CD14-positive monocyte (primary cell): Measurements from ENCODE around the gene PPP1R2. TPM values are rescaled to one million over a fixed set of nuclear protein-coding genes. Genes with fewer than 3 reads are reported as not detected.

ENCODE experiments used
- DNase-seq, 3 donors: peaks; one replicate each; pipeline ENCODE4 v3.0.0-alpha.2; 2011 to 2022
- H2AFZ ChIP-seq: 2 replicates; pipeline ENCODE4 v1.6.0; 2012; ENCODE audit warnings: mild to moderate bottlenecking, low read depth, low read length, inconsistent platforms; ENCODE audit not compliant: insufficient read depth, poor library complexity, severe bottlenecking
- H3K27ac ChIP-seq, 2 donors: 1 replicate in 1 of 2; 2 replicates in 1 of 2; pipeline ENCODE4 v1.5.1; 2012 to 2013; ENCODE audit warnings: low read length in 2 of 2, control low read depth in 1 of 2, inconsistent platforms in 1 of 2, low read depth in 1 of 2, mild to moderate bottlenecking in 1 of 2
- H3K27me3 ChIP-seq, 2 donors: one replicate each; pipeline versions ENCODE4 v1.6.0 to v1.6.1; 2011 to 2013; ENCODE audit warnings: low read length in 2 of 2; ENCODE audit not compliant: control insufficient read depth in 2 of 2, insufficient read depth in 2 of 2
- H3K36me3 ChIP-seq, 2 donors: replicated peaks in 1 of 2; 1 replicate in 1 of 2; 2 replicates in 1 of 2; pipeline versions ENCODE4 v1.5.1 to v1.6.1; 2012 to 2013; ENCODE audit warnings: low read length in 2 of 2, control low read depth in 1 of 2, inconsistent platforms in 1 of 2, mild to moderate bottlenecking in 1 of 2; ENCODE audit not compliant: insufficient read depth in 2 of 2, control insufficient read depth in 1 of 2
- H3K4me1 ChIP-seq, 2 donors: 1 replicate in 1 of 2; 2 replicates in 1 of 2; pipeline versions ENCODE4 v1.5.1 to v1.6.1; 2012 to 2013; ENCODE audit warnings: low read length in 2 of 2, control low read depth in 1 of 2, inconsistent platforms in 1 of 2, mild to moderate bottlenecking in 1 of 2, moderate library complexity in 1 of 2; ENCODE audit not compliant: insufficient read depth in 2 of 2, control insufficient read depth in 1 of 2
- H3K4me2 ChIP-seq: replicated peaks from 2 replicates; pipeline ENCODE3; 2012; ENCODE audit warnings: low read length, moderate library complexity, mild to moderate bottlenecking; ENCODE audit not compliant: poor library complexity, severe bottlenecking; ENCODE audit errors: extremely low read depth
- H3K4me3 ChIP-seq, 3 experiments: fragments of 200-600 bp in 1 of 3; sonication (generic) in 1 of 3; replicated peaks in 1 of 3; 1 replicate in 2 of 3; 2 replicates in 1 of 3; pipeline ENCODE4 v1.5.1; 2011 to 2013; ENCODE audit warnings: low read length in 3 of 3, mild to moderate bottlenecking in 3 of 3, control low read depth in 2 of 3, low read depth in 2 of 3, inconsistent platforms in 1 of 3, moderate library complexity in 1 of 3
- H3K79me2 ChIP-seq: 2 replicates; pipeline ENCODE4 v1.6.0; 2012; ENCODE audit warnings: mild to moderate bottlenecking, control low read depth, inconsistent platforms, low read length, moderate library complexity; ENCODE audit not compliant: insufficient read depth
- H3K9ac ChIP-seq: 2 replicates; pipeline ENCODE4 v1.6.0; 2017; ENCODE audit warnings: low read length, mild to moderate bottlenecking; ENCODE audit not compliant: insufficient read depth, poor library complexity, severe bottlenecking
- H3K9me3 ChIP-seq, 2 donors: replicated peaks in 1 of 2; 1 replicate in 1 of 2; 2 replicates in 1 of 2; pipeline versions ENCODE4 v1.5.1 to v1.6.1; 2012 to 2013; ENCODE audit warnings: low read length in 2 of 2, control low read depth in 1 of 2; ENCODE audit not compliant: control insufficient read depth in 1 of 2, insufficient read depth in 1 of 2
- H4K20me1 ChIP-seq: 2 replicates; pipeline ENCODE4 v1.6.0; 2012; ENCODE audit warnings: mild to moderate bottlenecking, low read length, control low read depth, moderate library complexity; ENCODE audit not compliant: insufficient read depth
- H3K27ac Mint-ChIP-seq, 7 donors: one replicate each; pipeline ENCODE4 v1.8.0; 2020; ENCODE audit warnings: mild to moderate bottlenecking in 7 of 7, mixed read lengths in 7 of 7, moderate library complexity in 6 of 7, inconsistent platforms in 2 of 7
- H3K27me3 Mint-ChIP-seq, 3 donors: one replicate each; pipeline ENCODE4 v1.8.0; 2021 to 2022; ENCODE audit warnings: low read depth in 3 of 3, mild to moderate bottlenecking in 3 of 3, mixed read lengths in 3 of 3, moderate library complexity in 3 of 3, inconsistent platforms in 1 of 3
- H3K36me3 Mint-ChIP-seq, 2 donors: one replicate each; pipeline ENCODE4 v1.8.0; 2020; ENCODE audit warnings: mixed read lengths in 2 of 2, inconsistent platforms in 1 of 2, mild to moderate bottlenecking in 1 of 2
- H3K4me1 Mint-ChIP-seq: one replicate; pipeline ENCODE4 v1.8.0; 2020; ENCODE audit warnings: mild to moderate bottlenecking, mixed read lengths
- H3K4me3 Mint-ChIP-seq, 2 donors: one replicate each; pipeline ENCODE4 v1.8.0; 2020; ENCODE audit warnings: mild to moderate bottlenecking in 2 of 2, mixed read lengths in 2 of 2, moderate library complexity in 1 of 2
- H3K9me3 Mint-ChIP-seq, 7 donors: one replicate each; pipeline ENCODE4 v1.8.0; 2020 to 2022; ENCODE audit warnings: mixed read lengths in 7 of 7, mild to moderate bottlenecking in 6 of 7, moderate library complexity in 6 of 7, inconsistent platforms in 2 of 7
- WGBS: methylation state at CpG from one replicate; pipeline ENCODE4 v1.1.5; 2013; ENCODE audit warnings: missing lambda C conversion rate; ENCODE audit not compliant: insufficient coverage; 5-methylcytosine and 5-hydroxymethylcytosine counted together
- intact Hi-C, 2 donors: fragments of 100-400 bp; cut with micrococcal nuclease; formaldehyde crosslinking; loops; one replicate each; pipeline versions ENCODE4 v1.15.0 to v1.15.1; 2023
- polyA plus RNA-seq, 3 donors: library from polyadenylated mRNA; depleted of rRNA in 1 of 3; unstranded in 2 of 3; stranded (reverse) in 1 of 3; fragments of 300-500 nt in 2 of 3; fragments of >200 nt in 1 of 3; fragmentation: Illumina TruSeq in 2 of 3; gene quantifications; 1 replicate in 2 of 3; 2 replicates in 1 of 3; pipeline ENCODE4 v1.2.3, GENCODE V29; 2012 to 2021
- small RNA-seq: library from RNA; depleted of rRNA; stranded (forward); fragments of <200 nt; gene quantifications from one replicate; pipeline ENCODE3, GENCODE V24; 2012; ENCODE audit warnings: low read depth; ENCODE audit not compliant: insufficient read length
- TF ChIP-seq, protein P1 (sequence below): fragments of 200-600 bp; IDR thresholded peaks from one replicate; pipeline ENCODE4 v1.8.0; 2022; ENCODE audit warnings: antibody characterized with exemption, mild to moderate bottlenecking

Gene PPP1R2
- polyA plus RNA-seq, 3 donors = 21.0 to 121 (median 118) TPM

DNA sequence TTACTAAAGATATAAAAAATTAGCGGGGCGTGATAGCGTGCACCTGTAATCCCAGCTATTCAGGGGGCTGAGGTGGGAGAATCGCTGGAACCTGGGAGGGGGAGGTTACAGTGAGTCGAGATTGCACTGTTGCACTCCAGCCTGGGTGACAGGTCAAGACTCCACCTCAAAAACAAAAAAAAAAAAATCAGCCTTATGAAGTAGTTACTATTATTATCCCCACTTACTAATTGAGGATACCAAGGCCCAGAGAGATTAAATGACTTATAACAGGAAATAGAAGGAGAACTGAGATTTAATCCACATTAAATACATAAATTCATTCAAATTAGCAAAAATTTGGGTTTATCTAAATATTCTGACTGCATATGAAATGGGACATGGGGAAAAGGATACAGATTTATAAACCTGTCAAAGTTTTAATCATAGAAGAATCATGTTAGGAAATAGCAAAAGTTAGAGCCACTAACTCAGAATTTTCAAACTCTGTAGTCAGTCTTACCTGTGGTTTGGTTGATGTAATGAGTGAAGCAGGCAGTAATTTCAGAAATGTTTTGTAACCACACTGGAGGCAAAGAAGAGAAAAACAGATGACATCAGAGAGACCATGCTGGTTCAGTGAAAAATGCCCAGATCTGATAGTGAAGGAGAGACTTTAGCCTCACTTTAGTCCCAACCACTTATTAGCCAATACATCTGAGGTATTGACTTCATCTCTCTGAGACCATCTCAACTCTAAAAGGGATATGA, 75.3 kb downstream of the PPP1R2 start:
- DNase-seq = no peak
- Mint-ChIP-seq H3K4me3 (no peak overlapping the region), H3K4me1 (no peaks in the 10 kb centered on the region), H3K27me3 (peaks cover 0 to 1% (median 0%) of the 10 kb centered on the region in 3 donors), H3K36me3 (no peaks in the 10 kb centered on the region), H3K27ac (no peak overlapping the region), H3K9me3 (peaks cover 2 to 17% (median 10%) of the 10 kb centered on the region in 7 donors)
- no peaks in the 10 kb centered on the region for H3K36me3 ChIP-seq
- no peaks in the 10 kb centered on the region for H3K27me3 ChIP-seq
- TF ChIP-seq, protein P1, sequence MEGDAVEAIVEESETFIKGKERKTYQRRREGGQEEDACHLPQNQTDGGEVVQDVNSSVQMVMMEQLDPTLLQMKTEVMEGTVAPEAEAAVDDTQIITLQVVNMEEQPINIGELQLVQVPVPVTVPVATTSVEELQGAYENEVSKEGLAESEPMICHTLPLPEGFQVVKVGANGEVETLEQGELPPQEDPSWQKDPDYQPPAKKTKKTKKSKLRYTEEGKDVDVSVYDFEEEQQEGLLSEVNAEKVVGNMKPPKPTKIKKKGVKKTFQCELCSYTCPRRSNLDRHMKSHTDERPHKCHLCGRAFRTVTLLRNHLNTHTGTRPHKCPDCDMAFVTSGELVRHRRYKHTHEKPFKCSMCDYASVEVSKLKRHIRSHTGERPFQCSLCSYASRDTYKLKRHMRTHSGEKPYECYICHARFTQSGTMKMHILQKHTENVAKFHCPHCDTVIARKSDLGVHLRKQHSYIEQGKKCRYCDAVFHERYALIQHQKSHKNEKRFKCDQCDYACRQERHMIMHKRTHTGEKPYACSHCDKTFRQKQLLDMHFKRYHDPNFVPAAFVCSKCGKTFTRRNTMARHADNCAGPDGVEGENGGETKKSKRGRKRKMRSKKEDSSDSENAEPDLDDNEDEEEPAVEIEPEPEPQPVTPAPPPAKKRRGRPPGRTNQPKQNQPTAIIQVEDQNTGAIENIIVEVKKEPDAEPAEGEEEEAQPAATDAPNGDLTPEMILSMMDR = no peak
- H3K4me3 ChIP-seq = no peak overlapping the region
- H3K9me3 ChIP-seq = peaks cover 4 to 6% of the 10 kb centered on the region in 2 donors
- H3K27ac ChIP-seq = no peak overlapping the region
- H3K4me2 ChIP-seq = no peak overlapping the region
- intact Hi-C loops = no loop called here
- H3K4me1 ChIP-seq = no peaks in the 10 kb centered on the region
- no peaks in the 10 kb centered on the region for H3K79me2 ChIP-seq
- no CpG with 5 or more reads among the region's 5 CpGs for WGBS
- H2AFZ ChIP-seq = no peak overlapping the region
- no peaks in the 10 kb centered on the region for H4K20me1 ChIP-seq
- H3K9ac ChIP-seq = no peak overlapping the region

DNA sequence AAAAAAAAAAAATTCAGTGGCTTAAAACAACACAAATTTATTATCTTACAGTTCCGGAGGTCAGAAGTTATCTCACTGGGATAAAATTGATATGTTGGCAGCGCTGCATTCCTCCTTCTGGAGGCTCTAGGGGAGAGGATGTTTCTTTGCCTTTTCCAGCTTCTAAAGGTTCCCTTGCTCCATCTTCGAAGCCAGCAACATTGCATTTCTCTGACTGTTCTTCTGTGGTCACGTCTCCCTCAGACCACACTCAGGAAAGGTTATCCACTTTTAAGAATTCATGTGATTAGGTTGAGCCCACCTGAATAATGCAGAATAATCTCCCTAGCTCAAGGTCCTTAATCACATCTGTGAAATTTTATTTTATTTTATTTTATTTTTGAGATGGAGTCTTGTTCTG, 76.9 kb downstream of the PPP1R2 start:
- no peaks in the 10 kb centered on the region for H3K27me3 Mint-ChIP-seq
- no peak overlapping the region for H3K4me3 Mint-ChIP-seq
- no peak overlapping the region for H3K4me2 ChIP-seq
- H3K4me1 Mint-ChIP-seq = no peaks in the 10 kb centered on the region
- WGBS = no CpG with 5 or more reads among the region's 4 CpGs
- no peaks in the 10 kb centered on the region for H3K36me3 Mint-ChIP-seq
- no peaks in the 10 kb centered on the region for H4K20me1 ChIP-seq
- peaks cover 4 to 6% of the 10 kb centered on the region in 2 donors for H3K9me3 ChIP-seq
- intact Hi-C loops = no loop called here
- TF ChIP-seq, protein P1 = no peak
- peaks cover 2 to 17% (median 10%) of the 10 kb centered on the region in 7 donors for H3K9me3 Mint-ChIP-seq
- no peak for DNase-seq
- H3K27ac Mint-ChIP-seq = no peak overlapping the region
- H3K4me3 ChIP-seq = no peak overlapping the region
- H3K79me2 ChIP-seq = no peaks in the 10 kb centered on the region
- no peak overlapping the region for H2AFZ ChIP-seq
- H3K4me1 ChIP-seq = no peaks in the 10 kb centered on the region
- H3K9ac ChIP-seq = no peak overlapping the region
- H3K36me3 ChIP-seq = no peaks in the 10 kb centered on the region
- H3K27me3 ChIP-seq = no peaks in the 10 kb centered on the region
- no peak overlapping the region for H3K27ac ChIP-seq

Small RNAs within 50 kb of the gene (small RNA-seq; reads per million reads assigned to genes)
- gene RN7SL73P (not detected), gene RNU6ATAC24P (not detected)

Other genes with a start within 250 kb of the PPP1R2 start
- 10 to 100 TPM; 41.5 to 96.5 (median 71.6) TPM for gene ACAP2, start 100.3 kb downstream of the PPP1R2 start, polyA plus RNA-seq
- not detected for gene APOD, start 40.6 kb upstream of the PPP1R2 start, polyA plus RNA-seq
- 1 to 10 TPM in 1 of 3 donors, not detected in 2; 5.4 TPM for gene MUC20, start 177.7 kb upstream of the PPP1R2 start, polyA plus RNA-seq